SK-N-SH (cell line): ENCODE measurements around the gene IFT25.

Experiments used
- CTCF ChIP-seq: fragments of 200-600 bp; sonication (generic); IDR thresholded peaks from 2 replicates; pipeline ENCODE4 v1.6.1; 2017; ENCODE audit warnings: antibody characterized with exemption, mild to moderate bottlenecking, moderate library complexity
- EP300 ChIP-seq, 2 experiments: IDR thresholded peaks; 2 replicates each; pipeline versions ENCODE4 v1.4.0 to v1.6.1; 2012; ENCODE audit warnings: borderline replicate concordance in 1 of 2, low read depth in 1 of 2, low read length in 1 of 2
- POLR2AphosphoS5 ChIP-seq: IDR thresholded peaks from 2 replicates; pipeline ENCODE4 v1.6.1; 2012; ENCODE audit warnings: low read depth, low read length
- REST ChIP-seq: IDR thresholded peaks from 2 replicates; pipeline ENCODE4 v1.6.1; 2012; ENCODE audit warnings: mild to moderate bottlenecking, low read depth, low read length, moderate library complexity
- SIN3A ChIP-seq: IDR thresholded peaks from 2 replicates; pipeline ENCODE4 v1.6.1; 2012; ENCODE audit warnings: low read depth, mild to moderate bottlenecking, low read length, moderate library complexity, borderline replicate concordance
- TAF1 ChIP-seq: IDR thresholded peaks from 2 replicates; pipeline ENCODE4 v1.6.1; 2012; ENCODE audit warnings: low read depth, mild to moderate bottlenecking, low read length, moderate library complexity, borderline replicate concordance
- USF2 ChIP-seq: fragments of 150-350 bp; IDR thresholded peaks from 2 replicates; pipeline ENCODE4 v1.6.1; 2017; ENCODE audit warnings: antibody characterized with exemption, low read length, low read depth, borderline replicate concordance

- no peak for TF ChIP-seq CTCF
- no peak for TF ChIP-seq EP300 (IDR thresholded peaks at IDR 0.05; ENCODE audit: borderline replicate concordance in 1 of 2, low read depth in 1 of 2, low read length in 1 of 2)
- TF ChIP-seq POLR2AphosphoS5, result no peak
- no peak for TF ChIP-seq TAF1
- no peak for TF ChIP-seq REST
- TF ChIP-seq USF2, result no peak
- TF ChIP-seq SIN3A, result no peak
Measured at GRCh38 chr1:53963460-53963859, 18.0 kb upstream of the IFT25 start.
